Measurements from ENCODE around the gene MYPN. TPM values are rescaled to one million over a fixed set of nuclear protein-coding genes. Genes with fewer than 3 reads are reported as not detected.

The MYPN gene
- total RNA-seq, 2 experiments from 2014 or later: not detected

- H3K27me3 Mint-ChIP-seq: peaks cover 46% of the 10 kb centered on the region
- H3K27ac Mint-ChIP-seq: no peak overlapping the region
- DNase-seq: no peak
- H3K4me3 Mint-ChIP-seq: no peak overlapping the region
- H3K9me3 Mint-ChIP-seq: no peaks in the 10 kb centered on the region
- H3K4me1 Mint-ChIP-seq: no peaks in the 10 kb centered on the region
- H3K36me3 Mint-ChIP-seq: no peaks in the 10 kb centered on the region
Measured at GRCh38 chr10:68202960-68203353, 93.7 kb downstream of the MYPN start.

GRCh38 chr10:68208424-68209042, 99.2 kb downstream of the MYPN start:
- H3K4me1 Mint-ChIP-seq: no peaks in the 10 kb centered on the region
- H3K27ac Mint-ChIP-seq: no peak overlapping the region
- H3K9me3 Mint-ChIP-seq: no peaks in the 10 kb centered on the region
- DNase-seq: peak; percentile 4
- no peaks in the 10 kb centered on the region for H3K36me3 Mint-ChIP-seq
- no peak overlapping the region for H3K4me3 Mint-ChIP-seq
- peaks cover 15% of the 10 kb centered on the region for H3K27me3 Mint-ChIP-seq

GRCh38 chr10:68211669-68212068, 102.4 kb downstream of the MYPN start:
- no peak overlapping the region for H3K27ac Mint-ChIP-seq

GRCh38 chr10:68212721-68213352, 103.5 kb downstream of the MYPN start:
- H3K4me3 Mint-ChIP-seq: no peak overlapping the region
- DNase-seq: no peak
- no peaks in the 10 kb centered on the region for H3K9me3 Mint-ChIP-seq
- H3K27ac Mint-ChIP-seq: no peak overlapping the region
- peaks cover 10% of the 10 kb centered on the region for H3K27me3 Mint-ChIP-seq
- H3K4me1 Mint-ChIP-seq: no peaks in the 10 kb centered on the region
- no peaks in the 10 kb centered on the region for H3K36me3 Mint-ChIP-seq

More at GRCh38 chr10:68211669-68212068, 102.4 kb downstream of the MYPN start:
- no peaks in the 10 kb centered on the region for H3K9me3 Mint-ChIP-seq
- no peaks in the 10 kb centered on the region for H3K36me3 Mint-ChIP-seq
- peaks cover 10% of the 10 kb centered on the region for H3K27me3 Mint-ChIP-seq
- H3K4me1 Mint-ChIP-seq: no peaks in the 10 kb centered on the region
- no peak overlapping the region for H3K4me3 Mint-ChIP-seq
- DNase-seq: no peak

- no peak overlapping the region for H3K27ac Mint-ChIP-seq
- H3K9me3 Mint-ChIP-seq: no peaks in the 10 kb centered on the region
- no peaks in the 10 kb centered on the region for H3K4me1 Mint-ChIP-seq
- no peaks in the 10 kb centered on the region for H3K36me3 Mint-ChIP-seq
- no peak overlapping the region for H3K4me3 Mint-ChIP-seq
- no peak for DNase-seq
- no peaks in the 10 kb centered on the region for H3K27me3 Mint-ChIP-seq
Measured at GRCh38 chr10:68218786-68219185, 109.5 kb downstream of the MYPN start.

GRCh38 chr10:68221196-68221595, 111.9 kb downstream of the MYPN start:
- DNase-seq: no peak
- Mint-ChIP-seq H3K4me3 (no peak overlapping the region), H3K27me3 (no peaks in the 10 kb centered on the region), H3K27ac (no peak overlapping the region), H3K4me1 (no peaks in the 10 kb centered on the region), H3K36me3 (no peaks in the 10 kb centered on the region), H3K9me3 (no peaks in the 10 kb centered on the region)

- Mint-ChIP-seq H3K27ac (no peak overlapping the region), H3K9me3 (no peaks in the 10 kb centered on the region), H3K27me3 (no peaks in the 10 kb centered on the region), H3K36me3 (no peaks in the 10 kb centered on the region), H3K4me3 (no peak overlapping the region), H3K4me1 (no peaks in the 10 kb centered on the region)
- no peak for DNase-seq
Measured at GRCh38 chr10:68222391-68222790, 113.1 kb downstream of the MYPN start.

- Mint-ChIP-seq H3K9me3 (no peaks in the 10 kb centered on the region), H3K27me3 (peaks cover 6% of the 10 kb centered on the region), H3K4me3 (no peak overlapping the region), H3K36me3 (no peaks in the 10 kb centered on the region), H3K27ac (no peak overlapping the region), H3K4me1 (no peaks in the 10 kb centered on the region)
- DNase-seq: no peak
Measured at GRCh38 chr10:68223535-68224165, 114.4 kb downstream of the MYPN start.

GRCh38 chr10:68224810-68225209, 115.5 kb downstream of the MYPN start:
- DNase-seq: no peak
- Mint-ChIP-seq H3K27me3 (peaks cover 17% of the 10 kb centered on the region), H3K9me3 (no peaks in the 10 kb centered on the region), H3K36me3 (no peaks in the 10 kb centered on the region), H3K4me1 (no peaks in the 10 kb centered on the region), H3K27ac (no peak overlapping the region), H3K4me3 (no peak overlapping the region)

GRCh38 chr10:68230268-68230667, 121.0 kb downstream of the MYPN start:
- H3K27me3 Mint-ChIP-seq: peaks cover 43% of the 10 kb centered on the region
- peak overlapping the region; percentile 77 for H3K4me3 Mint-ChIP-seq
- no peak overlapping the region for H3K27ac Mint-ChIP-seq
- no peaks in the 10 kb centered on the region for H3K9me3 Mint-ChIP-seq
- peaks cover 8% of the 10 kb centered on the region for H3K4me1 Mint-ChIP-seq
- no peaks in the 10 kb centered on the region for H3K36me3 Mint-ChIP-seq
- DNase-seq: no peak

- DNase-seq: peak; percentile 65
- Mint-ChIP-seq H3K4me1 (peaks cover 8% of the 10 kb centered on the region), H3K4me3 (peak overlapping the region; percentile 77), H3K27ac (no peak overlapping the region), H3K9me3 (no peaks in the 10 kb centered on the region), H3K27me3 (peaks cover 43% of the 10 kb centered on the region), H3K36me3 (no peaks in the 10 kb centered on the region)
Measured at GRCh38 chr10:68231106-68231816, 122.0 kb downstream of the MYPN start.

- Mint-ChIP-seq H3K36me3 (no peaks in the 10 kb centered on the region), H3K4me3 (peak within 1 kb of the TSS; percentile 77), H3K27ac (no peak within 1 kb of the TSS), H3K4me1 (peaks cover 8% of the 10 kb centered on the region), H3K9me3 (no peaks in the 10 kb centered on the region), H3K27me3 (peaks cover 43% of the 10 kb centered on the region)
- DNase-seq: no peak
Measured at GRCh38 chr10:68231817-68232251, 122.5 kb downstream of the MYPN start, which contains the start of gene ATOH7. Gene ATOH7, minus strand, starts transcription at chr10:68232113. Its CDS starts 436 bp downstream, at chr10:68231677.

GRCh38 chr10:68233046-68233445, 123.8 kb downstream of the MYPN start:
- Mint-ChIP-seq H3K36me3 (no peaks in the 10 kb centered on the region), H3K4me3 (no peak overlapping the region), H3K27me3 (peaks cover 39% of the 10 kb centered on the region), H3K4me1 (peaks cover 8% of the 10 kb centered on the region), H3K27ac (no peak overlapping the region), H3K9me3 (no peaks in the 10 kb centered on the region)
- no peak for DNase-seq

GRCh38 chr10:68235111-68235510, 125.8 kb downstream of the MYPN start:
- H3K36me3 Mint-ChIP-seq: no peaks in the 10 kb centered on the region
- no peaks in the 10 kb centered on the region for H3K9me3 Mint-ChIP-seq
- DNase-seq: no peak
- peaks cover 26% of the 10 kb centered on the region for H3K27me3 Mint-ChIP-seq
- H3K4me3 Mint-ChIP-seq: no peak overlapping the region
- H3K4me1 Mint-ChIP-seq: peaks cover 8% of the 10 kb centered on the region
- no peak overlapping the region for H3K27ac Mint-ChIP-seq

- Mint-ChIP-seq H3K27me3 (peaks cover 21% of the 10 kb centered on the region), H3K4me3 (no peak overlapping the region), H3K4me1 (peaks cover 8% of the 10 kb centered on the region), H3K9me3 (no peaks in the 10 kb centered on the region), H3K27ac (no peak overlapping the region), H3K36me3 (no peaks in the 10 kb centered on the region)
- no peak for DNase-seq
Measured at GRCh38 chr10:68235581-68235980, 126.3 kb downstream of the MYPN start.
